Embryonic facial prominence (tissue), 1 donor: ENCODE results near the gene DEFB110.

Experiments
- DNase-seq: peaks from one replicate; pipeline ENCODE4 v3.0.0-alpha.2; 2016; ENCODE audit errors: extremely low spot score

The DEFB110 gene

GRCh38 chr6:50021894-50022293 lies at the start of gene DEFB110:
Gene DEFB110, minus strand, starts transcription at chr6:50021994. Its CDS starts 59 bp downstream, at chr6:50021935.
- DNase-seq: no peak

GRCh38 chr6:50070101-50070500 lies 48.3 kb upstream of the DEFB110 start:
- no peak for DNase-seq

- DNase-seq: no peak
Measured at GRCh38 chr6:50062051-50062450, 40.3 kb upstream of the DEFB110 start.

- DNase-seq: no peak
Measured at GRCh38 chr6:50056242-50056641, 34.4 kb upstream of the DEFB110 start.

GRCh38 chr6:50049829-50050228 lies 28.0 kb upstream of the DEFB110 start, which contains the start of gene DEFB112:
Gene DEFB112, minus strand, starts transcription at chr6:50049929. Its CDS starts 60 bp downstream, at chr6:50049869.
- no peak for DNase-seq

- no peak for DNase-seq
Measured at GRCh38 chr6:50047026-50047425, 25.2 kb upstream of the DEFB110 start.

GRCh38 chr6:50030777-50031562 lies 9.2 kb upstream of the DEFB110 start:
- DNase-seq: no peak

DNA sequence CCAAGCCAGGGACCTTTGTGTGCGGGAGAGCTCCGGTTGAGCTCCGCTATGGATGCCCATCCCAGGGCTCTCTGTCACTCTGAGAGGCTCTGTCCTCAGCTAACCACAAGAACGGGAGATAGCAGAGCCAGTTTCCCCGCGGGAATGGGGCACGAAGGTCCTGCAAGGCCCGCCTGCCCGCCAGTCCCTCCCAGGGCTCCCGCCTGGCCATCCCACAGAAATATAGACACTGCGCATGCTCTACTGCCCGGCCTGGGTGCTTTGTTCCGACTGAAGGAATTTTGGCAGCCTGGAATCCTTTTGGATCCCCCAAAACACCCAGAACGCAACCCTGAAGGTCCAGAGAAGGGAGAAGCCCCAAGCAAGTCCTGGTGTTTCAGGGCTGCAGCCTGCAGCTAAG lies 8.6 kb upstream of the DEFB110 start:
- no peak for DNase-seq

DNA sequence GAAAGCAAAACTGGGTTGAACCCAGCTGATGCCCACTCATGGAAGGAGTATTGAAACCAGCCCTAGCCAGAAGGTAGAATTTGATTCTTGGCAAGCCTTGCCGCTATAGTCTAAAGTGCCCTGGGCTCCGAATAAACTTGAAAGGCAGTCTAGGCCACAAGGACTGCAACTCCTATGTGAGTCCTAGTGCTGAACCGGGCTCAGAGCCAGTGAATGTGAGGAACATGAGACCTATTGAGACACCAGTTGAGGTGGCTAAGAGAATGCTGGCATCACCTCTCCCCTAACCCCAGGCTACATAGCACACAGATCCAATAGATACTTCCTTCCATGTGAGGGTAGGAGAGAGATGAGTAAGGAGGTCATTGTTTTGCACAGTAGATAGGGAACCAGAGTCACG lies 3.5 kb upstream of the DEFB110 start:
- DNase-seq: no peak

- DNase-seq: no peak
Measured at GRCh38 chr6:50007819-50008218, 14.0 kb downstream of the DEFB110 start.

GRCh38 chr6:50003139-50003538 lies 18.7 kb downstream of the DEFB110 start:
- no peak for DNase-seq

DNA sequence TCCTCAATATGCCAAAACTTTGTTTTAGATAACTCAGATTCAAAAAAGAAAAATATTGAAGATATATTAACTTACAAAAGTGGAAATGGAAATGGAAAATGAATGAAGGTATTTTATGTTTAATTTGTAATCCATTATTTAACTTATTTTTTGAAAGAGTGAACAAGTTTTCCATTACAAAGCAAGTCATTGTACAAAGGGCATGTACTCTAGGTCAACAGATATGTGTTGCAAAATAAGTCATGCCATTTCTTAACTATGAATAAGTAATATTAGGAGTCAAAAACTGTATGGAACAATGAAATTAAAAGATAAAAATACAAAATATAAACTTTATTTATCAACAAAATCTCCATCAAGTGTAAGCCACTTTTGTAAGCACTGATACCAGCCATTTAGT lies 26.5 kb downstream of the DEFB110 start:
- no peak for DNase-seq

DNA sequence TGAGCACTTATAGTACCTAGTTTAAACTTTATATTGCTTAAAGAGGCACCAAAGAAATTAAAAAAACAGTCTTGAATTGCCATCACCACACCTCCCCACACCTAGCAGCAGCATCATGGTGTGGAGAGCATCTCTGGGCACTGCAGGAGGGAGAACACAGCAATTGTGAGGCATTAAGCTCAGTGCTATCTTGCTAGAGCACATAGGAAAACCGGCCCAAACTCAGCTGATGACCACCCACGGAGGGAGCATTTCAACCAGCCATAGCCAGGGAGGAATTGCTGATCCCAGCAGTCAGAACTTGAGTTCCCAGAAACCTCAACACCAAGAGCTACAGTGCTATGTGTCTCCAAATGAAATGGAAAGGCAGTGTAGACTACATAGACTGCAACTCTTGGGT lies 32.9 kb downstream of the DEFB110 start:
- no peak for DNase-seq

- no peak for DNase-seq
Measured at GRCh38 chr6:49987749-49988148, 34.0 kb downstream of the DEFB110 start.

GRCh38 chr6:49986551-49986950 lies 35.2 kb downstream of the DEFB110 start:
- DNase-seq: no peak

- DNase-seq: no peak
Measured at GRCh38 chr6:49982046-49982445, 39.7 kb downstream of the DEFB110 start.

- DNase-seq: no peak
Measured at GRCh38 chr6:49980898-49981297, 40.9 kb downstream of the DEFB110 start.

DNA sequence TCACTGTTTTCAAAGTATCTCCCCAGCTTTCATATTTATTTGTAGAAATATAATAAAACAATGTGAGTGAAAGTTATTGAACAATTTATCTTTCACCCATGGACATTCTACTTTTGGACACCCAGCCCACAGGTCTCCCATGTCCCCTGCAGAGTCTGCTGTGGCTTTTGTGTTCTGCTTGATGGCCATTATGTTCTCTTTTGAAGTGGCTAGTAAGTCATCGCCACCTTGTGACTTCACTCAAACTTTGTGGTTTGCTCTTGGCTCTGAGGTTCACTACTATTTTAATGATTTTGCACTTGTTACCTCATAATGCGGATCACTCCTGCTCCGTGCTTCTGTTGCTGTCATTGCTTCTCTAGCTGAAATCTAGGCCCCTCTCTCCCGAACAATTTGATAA lies 42.2 kb downstream of the DEFB110 start:
- no peak for DNase-seq

DNA sequence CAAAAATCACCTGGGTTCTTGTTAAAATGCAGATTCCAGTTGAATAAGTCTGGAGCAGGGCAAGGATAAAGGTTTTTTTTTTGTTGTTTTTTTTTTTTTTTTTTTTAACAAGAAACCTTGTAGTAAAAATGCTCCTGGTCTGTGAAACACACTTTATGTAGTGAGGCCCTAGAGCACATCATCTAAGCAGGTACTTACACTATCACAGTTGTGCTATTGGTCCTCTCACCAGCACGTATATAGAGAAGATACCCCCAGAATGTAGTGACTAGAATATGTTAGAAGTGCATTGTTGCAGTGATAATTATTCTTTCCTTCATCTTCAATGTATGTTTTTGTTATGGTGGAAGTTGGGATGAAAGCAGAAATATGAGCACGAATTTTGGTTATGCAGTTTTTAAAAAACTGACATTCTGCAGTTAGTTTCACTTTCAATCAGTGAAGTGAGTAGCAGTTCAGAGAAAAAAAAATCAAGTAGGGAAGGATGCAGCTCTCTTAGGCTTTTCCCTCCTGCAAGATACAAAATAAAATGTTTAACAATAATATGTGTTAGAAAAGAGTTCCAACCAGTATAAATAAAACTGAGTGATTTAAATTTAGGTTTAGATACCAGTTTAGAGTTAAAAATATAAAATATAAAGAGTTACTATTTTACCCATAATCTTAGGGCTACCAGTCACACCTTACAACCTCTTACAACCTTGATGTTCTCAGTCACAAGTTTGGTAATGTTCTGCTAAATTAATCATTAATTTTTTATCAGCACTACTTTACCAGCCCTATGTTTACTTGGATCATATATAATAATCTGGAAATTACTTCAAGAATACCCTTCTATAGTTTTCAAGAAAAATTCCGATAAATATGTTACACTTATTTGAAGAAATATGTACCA lies 43.2 kb downstream of the DEFB110 start:
- no peak for DNase-seq

- no peak for DNase-seq
Measured at GRCh38 chr6:49969605-49970004, 52.2 kb downstream of the DEFB110 start, which contains the start of gene DEFB113. Gene DEFB113, minus strand, starts transcription at chr6:49969625. Its CDS starts 0 bp downstream, at chr6:49969625.
